HepG2 (cell line): Measurements from ENCODE around the gene ZBTB21. TPM values are rescaled to one million over a fixed set of nuclear protein-coding genes. Genes with fewer than 3 reads are reported as not detected.

ENCODE experiments used
- ATAD3A ChIP-seq: sonication (generic); formaldehyde crosslinking; IDR thresholded peaks from 2 replicates; pipeline ENCODE4 v1.4.0; 2020; ENCODE audit warnings: missing genetic modification reagents
- ATF1 ChIP-seq: IDR thresholded peaks from 2 replicates; pipeline ENCODE4 v1.6.1; 2016; ENCODE audit warnings: mild to moderate bottlenecking, control low read depth
- EEA1 ChIP-seq: sonication (generic); formaldehyde crosslinking; IDR thresholded peaks from 2 replicates; pipeline ENCODE4 v1.5.1; 2020; ENCODE audit warnings: mild to moderate bottlenecking, missing genetic modification reagents, borderline replicate concordance
- ELF4 ChIP-seq: sonication (generic); formaldehyde crosslinking; IDR thresholded peaks from 2 replicates; pipeline ENCODE4 v1.5.0; 2020; ENCODE audit warnings: missing genetic modification reagents, mild to moderate bottlenecking, moderate library complexity, borderline replicate concordance
- GLI4 ChIP-seq: sonication (generic); formaldehyde crosslinking; IDR thresholded peaks from 2 replicates; pipeline ENCODE4 v1.5.1; 2020; ENCODE audit warnings: missing genetic modification reagents, mild to moderate bottlenecking, moderate library complexity, borderline replicate concordance
- MXD3 ChIP-seq: IDR thresholded peaks from 2 replicates; pipeline ENCODE4 v1.6.1; 2016; ENCODE audit warnings: mild to moderate bottlenecking, missing biosample characterization, missing genetic modification reagents
- SNAPC2 ChIP-seq: sonication (generic); formaldehyde crosslinking; IDR thresholded peaks from 2 replicates; pipeline ENCODE4 v1.8.1; 2022; ENCODE audit warnings: mild to moderate bottlenecking, missing genetic modification reagents
- TEF ChIP-seq: sonication (generic); formaldehyde crosslinking; IDR thresholded peaks from 2 replicates; pipeline ENCODE4 v1.5.0; 2020; ENCODE audit warnings: missing genetic modification reagents
- TRIM24 ChIP-seq: sonication (generic); formaldehyde crosslinking; IDR thresholded peaks from 2 replicates; pipeline ENCODE4 v1.8.0; 2022; ENCODE audit warnings: mild to moderate bottlenecking, missing genetic modification reagents
- ZC3H13 ChIP-seq: sonication (generic); formaldehyde crosslinking; IDR thresholded peaks from 2 replicates; pipeline ENCODE4 v1.8.1; 2023; ENCODE audit warnings: mild to moderate bottlenecking, missing genetic modification reagents, moderate library complexity
- ZNF256 ChIP-seq: sonication (generic); formaldehyde crosslinking; conservative IDR thresholded peaks from 2 replicates; pipeline ENCODE4 v1.4.0; 2020; ENCODE audit warnings: missing genetic modification reagents
- ZNF296 ChIP-seq: sonication (generic); formaldehyde crosslinking; conservative IDR thresholded peaks from 2 replicates; pipeline ENCODE4 v1.5.0; 2020; ENCODE audit warnings: mild to moderate bottlenecking, missing genetic modification reagents
- ZNF33A ChIP-seq: sonication (generic); formaldehyde crosslinking; IDR thresholded peaks from 2 replicates; pipeline ENCODE4 v1.5.1; 2020; ENCODE audit warnings: missing genetic modification reagents, mild to moderate bottlenecking, moderate library complexity, borderline replicate concordance
- ZNF615 ChIP-seq: sonication (generic); formaldehyde crosslinking; IDR thresholded peaks from 2 replicates; pipeline ENCODE4 v1.5.0; 2020; ENCODE audit warnings: mild to moderate bottlenecking, missing genetic modification reagents, borderline replicate concordance
- ZNF616 ChIP-seq: sonication (generic); formaldehyde crosslinking; IDR thresholded peaks from 2 replicates; pipeline ENCODE4 v1.5.0; 2020; ENCODE audit warnings: low read depth, mild to moderate bottlenecking, missing genetic modification reagents
- ZNF670 ChIP-seq: sonication (generic); formaldehyde crosslinking; IDR thresholded peaks from 2 replicates; pipeline ENCODE4 v1.8.0; 2022; ENCODE audit warnings: mild to moderate bottlenecking, missing genetic modification reagents, borderline replicate concordance
- polyA plus RNA-seq, 8 experiments: library from polyadenylated mRNA; depleted of rRNA in 3 of 8; stranded (reverse) in 7 of 8; unstranded in 1 of 8; fragments of >200 nt; fragmentation: Illumina TruSeq in 4 of 8; extraction: Trizol in 4 of 8; gene quantifications; 2 replicates each; pipeline versions ENCODE4 v1.2.1 to v1.2.3, GENCODE V29; 2011 to 2016; ENCODE audit warnings: low read depth in 4 of 8, missing spikeins in 1 of 8, mixed read lengths in 1 of 8; ENCODE audit not compliant: insufficient read depth in 1 of 8
- total RNA-seq, 5 experiments: library from RNA; depleted of rRNA; stranded (reverse); fragments of >200 nt; fragmentation: Illumina TruSeq; extraction: Trizol; gene quantifications; 2 replicates each; pipeline ENCODE4 v1.2.3, GENCODE V29; 2016; ENCODE audit warnings: low read depth in 1 of 5
- TF ChIP-seq, protein P1 (sequence below): sonication (generic); formaldehyde crosslinking; IDR thresholded peaks from 2 replicates; pipeline ENCODE4 v1.4.0; 2020; ENCODE audit warnings: missing genetic modification reagents
- TF ChIP-seq, protein P2 (sequence below): sonication (generic); formaldehyde crosslinking; IDR thresholded peaks from 2 replicates; pipeline ENCODE4 v1.4.0; 2020; ENCODE audit warnings: mild to moderate bottlenecking, missing genetic modification reagents
- TF ChIP-seq, protein P3 (sequence below): IDR thresholded peaks from 2 replicates; pipeline ENCODE4 v1.6.1; 2016

Gene ZBTB21
- total and polyA plus RNA-seq, 2 of the 13 experiments (the other 11 are each of a cell fraction or from before 2014, with no cell fraction given), result 4.5 to 6.1 TPM

GRCh38 chr21:41973861-41974751 lies 36.1 kb downstream of the ZBTB21 start (continued):
- TF ChIP-seq TEF (CRISPR knock-in tag) (no peak), MXD3 (CRISPR knock-in tag) (no peak), ZNF616 (CRISPR knock-in tag) (no peak), SNAPC2 (no peak), ELF4 (CRISPR knock-in tag) (no peak), ATF1 (CRISPR knock-in tag) (no peak), ZNF615 (CRISPR knock-in tag) (no peak), ATAD3A (no peak), GLI4 (CRISPR knock-in tag) (no peak), ZNF256 (CRISPR knock-in tag) (no peak), ZNF670 (CRISPR knock-in tag) (no peak), ZC3H13 (CRISPR knock-in tag) (no peak), TRIM24 (CRISPR knock-in tag) (no peak), ZNF296 (no peak), EEA1 (CRISPR knock-in tag) (no peak), ZNF33A (CRISPR knock-in tag) (no peak)
- TF ChIP-seq, protein P1, sequence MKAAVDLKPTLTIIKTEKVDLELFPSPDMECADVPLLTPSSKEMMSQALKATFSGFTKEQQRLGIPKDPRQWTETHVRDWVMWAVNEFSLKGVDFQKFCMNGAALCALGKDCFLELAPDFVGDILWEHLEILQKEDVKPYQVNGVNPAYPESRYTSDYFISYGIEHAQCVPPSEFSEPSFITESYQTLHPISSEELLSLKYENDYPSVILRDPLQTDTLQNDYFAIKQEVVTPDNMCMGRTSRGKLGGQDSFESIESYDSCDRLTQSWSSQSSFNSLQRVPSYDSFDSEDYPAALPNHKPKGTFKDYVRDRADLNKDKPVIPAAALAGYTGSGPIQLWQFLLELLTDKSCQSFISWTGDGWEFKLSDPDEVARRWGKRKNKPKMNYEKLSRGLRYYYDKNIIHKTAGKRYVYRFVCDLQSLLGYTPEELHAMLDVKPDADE (CRISPR knock-in tag), result no peak
- TF ChIP-seq, protein P2, sequence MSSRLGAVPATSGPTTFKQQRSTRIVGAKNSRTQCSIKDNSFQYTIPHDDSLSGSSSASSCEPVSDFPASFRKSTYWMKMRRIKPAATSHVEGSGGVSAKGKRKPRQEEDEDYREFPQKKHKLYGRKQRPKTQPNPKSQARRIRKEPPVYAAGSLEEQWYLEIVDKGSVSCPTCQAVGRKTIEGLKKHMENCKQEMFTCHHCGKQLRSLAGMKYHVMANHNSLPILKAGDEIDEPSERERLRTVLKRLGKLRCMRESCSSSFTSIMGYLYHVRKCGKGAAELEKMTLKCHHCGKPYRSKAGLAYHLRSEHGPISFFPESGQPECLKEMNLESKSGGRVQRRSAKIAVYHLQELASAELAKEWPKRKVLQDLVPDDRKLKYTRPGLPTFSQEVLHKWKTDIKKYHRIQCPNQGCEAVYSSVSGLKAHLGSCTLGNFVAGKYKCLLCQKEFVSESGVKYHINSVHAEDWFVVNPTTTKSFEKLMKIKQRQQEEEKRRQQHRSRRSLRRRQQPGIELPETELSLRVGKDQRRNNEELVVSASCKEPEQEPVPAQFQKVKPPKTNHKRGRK (CRISPR knock-in tag), result no peak
- TF ChIP-seq, protein P3, sequence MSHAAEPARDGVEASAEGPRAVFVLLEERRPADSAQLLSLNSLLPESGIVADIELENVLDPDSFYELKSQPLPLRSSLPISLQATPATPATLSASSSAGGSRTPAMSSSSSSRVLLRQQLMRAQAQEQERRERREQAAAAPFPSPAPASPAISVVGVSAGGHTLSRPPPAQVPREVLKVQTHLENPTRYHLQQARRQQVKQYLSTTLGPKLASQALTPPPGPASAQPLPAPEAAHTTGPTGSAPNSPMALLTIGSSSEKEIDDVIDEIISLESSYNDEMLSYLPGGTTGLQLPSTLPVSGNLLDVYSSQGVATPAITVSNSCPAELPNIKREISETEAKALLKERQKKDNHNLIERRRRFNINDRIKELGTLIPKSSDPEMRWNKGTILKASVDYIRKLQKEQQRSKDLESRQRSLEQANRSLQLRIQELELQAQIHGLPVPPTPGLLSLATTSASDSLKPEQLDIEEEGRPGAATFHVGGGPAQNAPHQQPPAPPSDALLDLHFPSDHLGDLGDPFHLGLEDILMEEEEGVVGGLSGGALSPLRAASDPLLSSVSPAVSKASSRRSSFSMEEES (CRISPR knock-in tag), result no peak
